Neural progenitor cell (in vitro differentiated cells): Measurements from ENCODE around the gene NDUFAF5. TPM values are rescaled to one million over a fixed set of nuclear protein-coding genes. Genes with fewer than 3 reads are reported as not detected.
A peak's percentile ranks its signal among the peaks of the same experiment; 100 is the strongest.

Source experiments
- DNase-seq: peaks from one replicate; pipeline ENCODE4 v3.0.0-alpha.2; 2016; ENCODE audit warnings: low spot score
- H2AFZ ChIP-seq: fragments of 200-600 bp; sonication (generic); replicated peaks from 2 replicates; pipeline ENCODE4 v1.6.1; 2016; ENCODE audit warnings: antibody characterized with exemption
- H3F3A ChIP-seq: fragments of 200-600 bp; sonication (generic); 2 replicates; pipeline ENCODE4 v1.6.1; 2016; ENCODE audit warnings: antibody characterized with exemption, low read depth
- H3K27ac ChIP-seq: fragments of 200-600 bp; sonication (generic); 2 replicates; pipeline ENCODE4 v1.5.1; 2016; ENCODE audit warnings: mild to moderate bottlenecking
- H3K27me3 ChIP-seq: fragments of 200-600 bp; sonication (generic); 2 replicates; pipeline ENCODE4 v1.6.1; 2016; ENCODE audit warnings: mild to moderate bottlenecking, moderate library complexity
- H3K36me3 ChIP-seq: fragments of 200-600 bp; sonication (generic); 2 replicates; pipeline ENCODE4 v1.5.1; 2016
- H3K4me1 ChIP-seq: fragments of 200-600 bp; sonication (generic); 2 replicates; pipeline ENCODE4 v1.6.1; 2016; ENCODE audit warnings: mixed run types
- H3K4me2 ChIP-seq: fragments of 200-600 bp; sonication (generic); 2 replicates; pipeline ENCODE4 v1.6.1; 2016
- H3K4me3 ChIP-seq: fragments of 200-600 bp; sonication (generic); 2 replicates; pipeline ENCODE4 v1.5.1; 2016
- H3K79me2 ChIP-seq: fragments of 200-600 bp; sonication (generic); 2 replicates; pipeline ENCODE4 v1.6.1; 2016; ENCODE audit warnings: low read depth
- H3K9ac ChIP-seq: fragments of 200-600 bp; sonication (generic); 2 replicates; pipeline ENCODE4 v1.6.1; 2016
- H3K9me3 ChIP-seq: fragments of 200-600 bp; sonication (generic); 2 replicates; pipeline ENCODE4 v1.5.1; 2016; ENCODE audit warnings: low read depth
- H4K20me1 ChIP-seq: fragments of 200-600 bp; sonication (generic); 2 replicates; pipeline ENCODE4 v1.6.1; 2016; ENCODE audit warnings: low read depth
- H3K27ac Mint-ChIP-seq: 3 replicates; pipeline ENCODE4 v1.8.0; 2021; ENCODE audit warnings: mixed read lengths
- H3K27me3 Mint-ChIP-seq: 2 replicates; pipeline ENCODE4 v1.8.0; 2022; ENCODE audit warnings: low read depth, mild to moderate bottlenecking, inconsistent platforms, moderate library complexity, mixed read lengths; ENCODE audit not compliant: insufficient read depth
- H3K36me3 Mint-ChIP-seq: 3 replicates; pipeline ENCODE4 v1.8.0; 2021; ENCODE audit warnings: mixed read lengths
- H3K4me1 Mint-ChIP-seq: 3 replicates; pipeline ENCODE4 v1.8.0; 2021; ENCODE audit warnings: mixed read lengths
- H3K4me3 Mint-ChIP-seq: 3 replicates; pipeline ENCODE4 v1.8.0; 2021; ENCODE audit warnings: mild to moderate bottlenecking, moderate library complexity, mixed read lengths
- H3K9me3 Mint-ChIP-seq: 3 replicates; pipeline ENCODE4 v1.8.0; 2020; ENCODE audit warnings: mixed read lengths
- EZH2 ChIP-seq: fragments of 200-600 bp; sonication (generic); IDR thresholded peaks from 2 replicates; pipeline ENCODE4 v1.6.1; 2017; ENCODE audit warnings: antibody characterized with exemption, mild to moderate bottlenecking, moderate library complexity
- EZH2phosphoT487 ChIP-seq: fragments of 200-600 bp; sonication (generic); IDR thresholded peaks from 2 replicates; pipeline ENCODE4 v1.6.1; 2017; ENCODE audit warnings: antibody characterized with exemption
- total RNA-seq: library from RNA; depleted of rRNA; stranded (reverse); fragments of >200 nt; gene quantifications from 2 replicates; pipeline ENCODE4 v1.2.3, GENCODE V29; 2015; ENCODE audit warnings: low replicate concordance
- TF ChIP-seq, protein P1 (sequence below): fragments of 200-600 bp; sonication (generic); IDR thresholded peaks from 2 replicates; pipeline ENCODE4 v1.5.1; 2017; ENCODE audit warnings: antibody characterized with exemption, mild to moderate bottlenecking

NDUFAF5 gene
- total RNA-seq, 1 donor from 2014 or later, result 16.9 TPM

DNA sequence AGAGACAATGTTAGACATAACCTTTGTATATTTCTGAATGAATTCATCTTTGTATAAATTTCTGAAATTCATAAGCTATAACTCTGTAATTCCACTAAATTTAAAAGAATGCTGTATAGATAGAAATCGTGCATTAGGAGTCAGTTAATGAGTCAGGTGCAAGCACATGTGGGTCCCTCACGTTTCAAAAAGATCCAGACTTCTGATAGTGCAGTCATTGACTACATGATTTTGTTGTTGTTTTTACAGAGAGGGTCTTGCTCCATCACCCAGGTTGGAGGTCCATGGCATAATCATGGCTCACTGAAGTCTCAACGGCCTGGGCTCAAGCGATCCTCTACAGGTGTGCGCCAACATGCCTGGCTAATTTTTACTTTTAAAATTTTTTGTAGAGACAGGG is 14.7 kb upstream of the NDUFAF5 start:
- Histone ChIP-seq H3K36me3 (peaks cover 66% of the 10 kb centered on the region), H3K27ac (no peak overlapping the region), H3K79me2 (no peaks in the 10 kb centered on the region), H4K20me1 (no peaks in the 10 kb centered on the region), H3K9me3 (peaks cover 13% of the 10 kb centered on the region), H3K4me1 (no peaks in the 10 kb centered on the region), H3K27me3 (no peaks in the 10 kb centered on the region), H3F3A (no peaks in the 10 kb centered on the region), H3K9ac (no peak overlapping the region), H2AFZ (no peak overlapping the region), H3K4me2 (no peak overlapping the region), H3K4me3 (no peak overlapping the region)
- Mint-ChIP-seq H3K36me3 (peaks cover 35% of the 10 kb centered on the region), H3K4me1 (no peaks in the 10 kb centered on the region), H3K4me3 (no peak overlapping the region), H3K9me3 (peaks cover 13% of the 10 kb centered on the region), H3K27ac (no peak overlapping the region), H3K27me3 (no peaks in the 10 kb centered on the region)
- no peak for DNase-seq
- TF ChIP-seq, protein P1, sequence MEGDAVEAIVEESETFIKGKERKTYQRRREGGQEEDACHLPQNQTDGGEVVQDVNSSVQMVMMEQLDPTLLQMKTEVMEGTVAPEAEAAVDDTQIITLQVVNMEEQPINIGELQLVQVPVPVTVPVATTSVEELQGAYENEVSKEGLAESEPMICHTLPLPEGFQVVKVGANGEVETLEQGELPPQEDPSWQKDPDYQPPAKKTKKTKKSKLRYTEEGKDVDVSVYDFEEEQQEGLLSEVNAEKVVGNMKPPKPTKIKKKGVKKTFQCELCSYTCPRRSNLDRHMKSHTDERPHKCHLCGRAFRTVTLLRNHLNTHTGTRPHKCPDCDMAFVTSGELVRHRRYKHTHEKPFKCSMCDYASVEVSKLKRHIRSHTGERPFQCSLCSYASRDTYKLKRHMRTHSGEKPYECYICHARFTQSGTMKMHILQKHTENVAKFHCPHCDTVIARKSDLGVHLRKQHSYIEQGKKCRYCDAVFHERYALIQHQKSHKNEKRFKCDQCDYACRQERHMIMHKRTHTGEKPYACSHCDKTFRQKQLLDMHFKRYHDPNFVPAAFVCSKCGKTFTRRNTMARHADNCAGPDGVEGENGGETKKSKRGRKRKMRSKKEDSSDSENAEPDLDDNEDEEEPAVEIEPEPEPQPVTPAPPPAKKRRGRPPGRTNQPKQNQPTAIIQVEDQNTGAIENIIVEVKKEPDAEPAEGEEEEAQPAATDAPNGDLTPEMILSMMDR, result no peak
- TF ChIP-seq EZH2 (no peak), EZH2phosphoT487 (no peak)

- peaks cover 1% of the 10 kb centered on the region for H3K9me3 Mint-ChIP-seq
- peaks cover 52% of the 10 kb centered on the region for H3K36me3 ChIP-seq
These were observed 12.9 kb upstream of the NDUFAF5 start for GRCh38 chr20:13771853-13772453.

DNA sequence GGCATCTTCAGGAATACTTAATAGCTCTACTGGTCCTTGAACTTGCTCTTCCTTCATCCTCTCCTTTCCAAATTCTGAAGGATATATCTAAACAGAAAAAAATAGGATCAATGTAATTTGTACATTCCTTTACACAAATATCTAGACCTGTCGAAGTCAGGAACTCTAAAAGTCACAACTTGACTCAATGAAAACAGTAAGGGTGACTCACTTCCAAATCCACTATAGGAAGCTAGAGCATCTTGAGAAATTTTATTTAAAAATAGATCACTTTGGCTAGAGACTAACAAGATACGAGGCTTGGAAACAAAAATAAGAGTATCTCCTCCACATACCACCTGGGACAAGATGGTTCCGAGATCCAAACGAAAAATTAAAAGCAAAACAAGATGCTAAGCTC is 12.3 kb upstream of the NDUFAF5 start:
- Histone ChIP-seq H3K9me3 (no peaks in the 10 kb centered on the region), H3K4me2 (no peak overlapping the region), H3K27ac (no peak overlapping the region), H3K9ac (no peak overlapping the region), H3F3A (no peaks in the 10 kb centered on the region), H3K27me3 (no peaks in the 10 kb centered on the region), H3K4me3 (no peak overlapping the region), H3K4me1 (no peaks in the 10 kb centered on the region), H2AFZ (no peak overlapping the region), H3K36me3 (peaks cover 50% of the 10 kb centered on the region), H3K79me2 (no peaks in the 10 kb centered on the region), H4K20me1 (no peaks in the 10 kb centered on the region)
- no peak for DNase-seq
- no peak for TF ChIP-seq EZH2
- TF ChIP-seq, protein P1, result no peak
- TF ChIP-seq EZH2phosphoT487, result no peak
- no peaks in the 10 kb centered on the region for H3K27me3 Mint-ChIP-seq
- H3K9me3 Mint-ChIP-seq, result no peaks in the 10 kb centered on the region
- H3K4me1 Mint-ChIP-seq, result no peaks in the 10 kb centered on the region
- no peak overlapping the region for H3K4me3 Mint-ChIP-seq
- H3K27ac Mint-ChIP-seq, result no peak overlapping the region
- H3K36me3 Mint-ChIP-seq, result peaks cover 26% of the 10 kb centered on the region

More at GRCh38 chr20:13771853-13772453, 12.9 kb upstream of the NDUFAF5 start:
- peak; percentile 24 for DNase-seq
- H3K36me3 Mint-ChIP-seq, result peaks cover 26% of the 10 kb centered on the region
- Histone ChIP-seq H3K27ac (no peak overlapping the region), H3K4me2 (no peak overlapping the region), H3K4me3 (no peak overlapping the region), H3F3A (no peaks in the 10 kb centered on the region), H3K9ac (no peak overlapping the region), H3K79me2 (no peaks in the 10 kb centered on the region), H4K20me1 (no peaks in the 10 kb centered on the region), H2AFZ (no peak overlapping the region), H3K9me3 (peaks cover under 1% of the 10 kb centered on the region), H3K27me3 (no peaks in the 10 kb centered on the region), H3K4me1 (no peaks in the 10 kb centered on the region)
- no peaks in the 10 kb centered on the region for H3K4me1 Mint-ChIP-seq
- no peak overlapping the region for H3K4me3 Mint-ChIP-seq
- no peaks in the 10 kb centered on the region for H3K27me3 Mint-ChIP-seq
- H3K27ac Mint-ChIP-seq, result no peak overlapping the region
- no peak for TF ChIP-seq EZH2phosphoT487
- TF ChIP-seq, protein P1, result peak; percentile 64
